ENCODE measurements around the gene SUSD3. TPM values are rescaled to one million over a fixed set of nuclear protein-coding genes. Genes with fewer than 3 reads are reported as not detected.

The SUSD3 gene
- total and polyA plus RNA-seq, 2 of the 4 experiments (the other 2 are of a cell fraction), result 0.54 to 1.5 TPM

DNA sequence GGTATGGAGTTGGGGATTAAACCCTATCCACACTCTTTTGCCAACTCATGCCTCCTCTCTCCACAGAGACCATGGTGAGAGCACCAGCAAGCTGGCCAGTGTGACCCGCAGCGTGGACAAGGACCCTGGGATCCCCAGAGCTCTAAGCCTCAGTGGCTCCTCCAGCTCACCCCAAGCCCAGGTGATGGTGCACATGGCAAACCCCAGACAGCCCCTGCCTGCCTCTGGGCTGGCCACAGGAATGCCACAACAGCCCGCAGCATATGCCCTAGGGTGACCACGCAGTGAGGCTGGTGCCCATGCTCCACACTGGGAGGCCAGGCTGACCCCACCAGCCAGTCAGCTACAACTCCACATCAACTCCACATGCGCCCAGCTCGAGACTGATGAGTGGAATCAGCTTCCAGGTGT, 26.0 kb downstream of the SUSD3 start:
- no peak overlapping the region for H2BK15ac ChIP-seq (ENCODE audit: low read depth, low read length)
- TF ChIP-seq, protein P1, sequence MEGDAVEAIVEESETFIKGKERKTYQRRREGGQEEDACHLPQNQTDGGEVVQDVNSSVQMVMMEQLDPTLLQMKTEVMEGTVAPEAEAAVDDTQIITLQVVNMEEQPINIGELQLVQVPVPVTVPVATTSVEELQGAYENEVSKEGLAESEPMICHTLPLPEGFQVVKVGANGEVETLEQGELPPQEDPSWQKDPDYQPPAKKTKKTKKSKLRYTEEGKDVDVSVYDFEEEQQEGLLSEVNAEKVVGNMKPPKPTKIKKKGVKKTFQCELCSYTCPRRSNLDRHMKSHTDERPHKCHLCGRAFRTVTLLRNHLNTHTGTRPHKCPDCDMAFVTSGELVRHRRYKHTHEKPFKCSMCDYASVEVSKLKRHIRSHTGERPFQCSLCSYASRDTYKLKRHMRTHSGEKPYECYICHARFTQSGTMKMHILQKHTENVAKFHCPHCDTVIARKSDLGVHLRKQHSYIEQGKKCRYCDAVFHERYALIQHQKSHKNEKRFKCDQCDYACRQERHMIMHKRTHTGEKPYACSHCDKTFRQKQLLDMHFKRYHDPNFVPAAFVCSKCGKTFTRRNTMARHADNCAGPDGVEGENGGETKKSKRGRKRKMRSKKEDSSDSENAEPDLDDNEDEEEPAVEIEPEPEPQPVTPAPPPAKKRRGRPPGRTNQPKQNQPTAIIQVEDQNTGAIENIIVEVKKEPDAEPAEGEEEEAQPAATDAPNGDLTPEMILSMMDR (conservative IDR thresholded peaks at IDR 0.05; ENCODE audit: low read depth, low read length), result no peak
- TF ChIP-seq POLR2A (IDR thresholded peaks at IDR 0.05; ENCODE audit: low read depth, low read length) (no peak), RAD21 (IDR thresholded peaks at IDR 0.05; ENCODE audit: low read length) (no peak), MAFK (IDR thresholded peaks at IDR 0.05; ENCODE audit: low read depth, low read length) (no peak), MAZ (IDR thresholded peaks at IDR 0.05; ENCODE audit: borderline replicate concordance, low read depth, low read length) (no peak), SMC3 (IDR thresholded peaks at IDR 0.05; ENCODE audit: low read depth, low read length) (no peak), NFE2L2 (IDR thresholded peaks at IDR 0.05; ENCODE audit: low read depth, low read length) (no peak), RFX5 (IDR thresholded peaks at IDR 0.05; ENCODE audit: low read depth, low read length) (no peak), CHD1 (IDR thresholded peaks at IDR 0.05; ENCODE audit: low read depth, low read length) (no peak), MXI1 (IDR thresholded peaks at IDR 0.05; ENCODE audit: borderline replicate concordance, low read depth, low read length) (no peak), BHLHE40 (IDR thresholded peaks at IDR 0.05; ENCODE audit: low read depth, low read length) (no peak)
- CTCF ChIA-PET, result no interaction called here

More for the DNA sequence above, 26.0 kb downstream of the SUSD3 start:
- Histone ChIP-seq H3K36me3 (ENCODE audit: control insufficient read depth, insufficient read depth, low read length) (no peaks in the 10 kb centered on the region), H3K4me2 (ENCODE audit: low read depth, low read length) (no peak overlapping the region), H2BK5ac (ENCODE audit: low read depth, low read length, poor library complexity, severe bottlenecking) (no peak overlapping the region), H3K18ac (ENCODE audit: low read depth, low read length) (no peak overlapping the region), H3K56ac (ENCODE audit: extremely low read depth, insufficient read depth, low read length) (no peak overlapping the region), H3K79me1 (ENCODE audit: low read depth in 1 of 2, low read length in 2 of 2) (no peaks in the 10 kb centered on the region), H3K9me3 (ENCODE audit: control insufficient read depth, insufficient read depth, low read length) (peaks cover 4% of the 10 kb centered on the region; the same call in 1 of the 2 replicates), H3K27me3 (ENCODE audit: control insufficient read depth, insufficient read depth, low read length) (no peaks in the 10 kb centered on the region; the same call in 1 of the 2 replicates), H2BK20ac (ENCODE audit: low read depth, low read length) (no peak overlapping the region), H3K9ac (ENCODE audit: low read depth, low read length) (no peak overlapping the region), H2AFZ (replicated peaks; ENCODE audit: low read length, poor library complexity) (no peak overlapping the region), H2AK9ac (replicated peaks; ENCODE audit: low read depth, low read length, poor library complexity) (no peak overlapping the region), H3K27ac (ENCODE audit: insufficient read depth, low read length) (no peak overlapping the region), H3K4me1 (ENCODE audit: control insufficient read depth, insufficient read depth, low read length) (peaks cover 3% of the 10 kb centered on the region), H3K9me1 (ENCODE audit: insufficient read depth, low read length) (no peaks in the 10 kb centered on the region; the same call in 1 of the 2 replicates), H3K4ac (ENCODE audit: low read depth, low read length) (no peak overlapping the region), H4K91ac (ENCODE audit: insufficient read depth, low read depth, low read length) (no peak overlapping the region), H3K14ac (replicated peaks; ENCODE audit: low read depth, low read length) (no peak overlapping the region), H3K23ac (ENCODE audit: low read depth, low read length) (no peak overlapping the region), H2BK120ac (ENCODE audit: low read depth, low read length) (no peak overlapping the region), H3K4me3 (ENCODE audit: insufficient read depth, low read depth, low read length) (no peak overlapping the region), H4K5ac (ENCODE audit: low read depth, low read length) (no peak overlapping the region), H4K8ac (ENCODE audit: low read depth in 2 of 2, low read length in 2 of 2) (no peak overlapping the region), H4K20me1 (ENCODE audit: insufficient read depth, low read length) (no peaks in the 10 kb centered on the region), H2AK5ac (ENCODE audit: low read depth, low read length) (no peak overlapping the region)
- in situ Hi-C loops (cut with MboI; ENCODE audit: low sequenced_read_pairs), result no loop called here
- POLR2A ChIA-PET (ENCODE audit: unreplicated experiment), result no interaction called here
- BruUV-seq (replicated peaks), result no TSS peak
- ATAC-seq (ENCODE audit: low read depth), result no peak
- dilution Hi-C loops (cut with HindIII; ENCODE audit: low sequenced_read_pairs, unreplicated experiment), result no loop called here
- 100% methylated on average over 2 of the region's 6 CpGs; no CpG with 5 or more reads in 1 of the 2 experiments for WGBS, 2 experiments (ENCODE audit: extremely low coverage in 2 of 2, insufficient read length in 1 of 2)
- intact Hi-C loops (cut with micrococcal nuclease), result no loop called here
- DNase-seq, result no peak
